Nephron (organoid): ENCODE measurements around the gene PRKCA.

ENCODE experiments used
- H3K27ac Mint-ChIP-seq, 3 experiments: 2 replicates each; pipeline ENCODE4 v1.8.0; 2020; ENCODE audit warnings: mixed read lengths in 3 of 3, mild to moderate bottlenecking in 2 of 3, moderate library complexity in 1 of 3
- H3K27me3 Mint-ChIP-seq: 2 replicates; pipeline ENCODE4 v1.8.0; 2021; ENCODE audit warnings: low read depth, mild to moderate bottlenecking, moderate library complexity, mixed read lengths
- H3K36me3 Mint-ChIP-seq: 2 replicates; pipeline ENCODE4 v1.8.0; 2020; ENCODE audit warnings: low read depth, mixed read lengths
- H3K4me1 Mint-ChIP-seq: 2 replicates; pipeline ENCODE4 v1.8.0; 2020; ENCODE audit warnings: mixed read lengths
- H3K4me3 Mint-ChIP-seq, 3 experiments: 2 replicates each; pipeline ENCODE4 v1.8.0; 2020; ENCODE audit warnings: mild to moderate bottlenecking in 3 of 3, mixed read lengths in 3 of 3, moderate library complexity in 2 of 3
- H3K9me3 Mint-ChIP-seq: 2 replicates; pipeline ENCODE4 v1.8.0; 2020; ENCODE audit warnings: mixed read lengths
- CTCF ChIP-seq, 3 experiments: fragments of 200-600 bp; sonication (generic); IDR thresholded peaks; one replicate each; pipeline ENCODE4 v1.5.0; 2021; ENCODE audit warnings: antibody characterized with exemption in 3 of 3; ENCODE audit not compliant: unreplicated experiment in 3 of 3

The PRKCA gene

GRCh38 chr17:66830451-66830850, 528.0 kb downstream of the PRKCA start:
- Mint-ChIP-seq H3K4me3 (no peak overlapping the region), H3K27me3 (peaks cover 40% of the 10 kb centered on the region), H3K9me3 (no peaks in the 10 kb centered on the region), H3K4me1 (peaks cover 12% of the 10 kb centered on the region), H3K27ac (no peak overlapping the region), H3K36me3 (no peaks in the 10 kb centered on the region)
- TF ChIP-seq CTCF (IDR thresholded peaks at IDR 0.05; ENCODE audit: unreplicated experiment in 3 of 3), result no peak

GRCh38 chr17:66831383-66832210, 529.2 kb downstream of the PRKCA start:
- no peak overlapping the region for H3K4me3 Mint-ChIP-seq
- no peak overlapping the region for H3K27ac Mint-ChIP-seq
- no peaks in the 10 kb centered on the region for H3K36me3 Mint-ChIP-seq
- no peak for TF ChIP-seq CTCF (IDR thresholded peaks at IDR 0.05; ENCODE audit: unreplicated experiment in 3 of 3)
- no peaks in the 10 kb centered on the region for H3K9me3 Mint-ChIP-seq
- H3K4me1 Mint-ChIP-seq, result peaks cover 12% of the 10 kb centered on the region
- H3K27me3 Mint-ChIP-seq, result peaks cover 51% of the 10 kb centered on the region

GRCh38 chr17:66833201-66833600, 530.8 kb downstream of the PRKCA start:
- H3K9me3 Mint-ChIP-seq, result no peaks in the 10 kb centered on the region
- peaks cover 64% of the 10 kb centered on the region for H3K27me3 Mint-ChIP-seq
- no peak overlapping the region for H3K27ac Mint-ChIP-seq
- H3K4me3 Mint-ChIP-seq, result no peak overlapping the region
- TF ChIP-seq CTCF (IDR thresholded peaks at IDR 0.05; ENCODE audit: unreplicated experiment in 3 of 3), result no peak
- H3K36me3 Mint-ChIP-seq, result no peaks in the 10 kb centered on the region
- H3K4me1 Mint-ChIP-seq, result peaks cover 12% of the 10 kb centered on the region

GRCh38 chr17:66834426-66834918, 532.1 kb downstream of the PRKCA start:
- Mint-ChIP-seq H3K36me3 (no peaks in the 10 kb centered on the region), H3K4me1 (peaks cover 7% of the 10 kb centered on the region), H3K9me3 (no peaks in the 10 kb centered on the region), H3K27ac (no peak overlapping the region), H3K27me3 (peaks cover 63% of the 10 kb centered on the region), H3K4me3 (peak overlapping the region in 1 of 3 experiments; percentile 46)
- TF ChIP-seq CTCF (IDR thresholded peaks at IDR 0.05; ENCODE audit: unreplicated experiment in 3 of 3), result no peak

GRCh38 chr17:66834919-66835454, 532.6 kb downstream of the PRKCA start, which contains the start of gene CACNG5:
Gene CACNG5 (plus strand): TSS chr17:66835117. CDS start chr17:66877333, 42,216 bp downstream.
- H3K36me3 Mint-ChIP-seq, result no peaks in the 10 kb centered on the region
- no peak for TF ChIP-seq CTCF (IDR thresholded peaks at IDR 0.05; ENCODE audit: unreplicated experiment in 3 of 3)
- peak within 1 kb of the TSS in 2 of 3 experiments; percentile 62 to 64 for H3K4me3 Mint-ChIP-seq
- H3K4me1 Mint-ChIP-seq, result peaks cover 2% of the 10 kb centered on the region
- H3K27ac Mint-ChIP-seq, result no peak within 1 kb of the TSS
- no peaks in the 10 kb centered on the region for H3K9me3 Mint-ChIP-seq
- peaks cover 60% of the 10 kb centered on the region for H3K27me3 Mint-ChIP-seq
